CD4-positive, alpha-beta T cell treated with Interleukin-6 at 100 ng/mL for 8 hours (primary cell): Measurements from ENCODE around the gene PLET1.
"Not testable (repeated sequence)": the region's sequence is repeated elsewhere in the genome, so short reads cannot be mapped to it uniquely, and the experiment has no call there.

Source experiments
- DNase-seq: peaks from one replicate; pipeline ENCODE4 v3.0.0-alpha.2; 2020; ENCODE audit warnings: mixed read lengths, low spot score

The PLET1 gene

GRCh38 chr11:112211536-112211935 lies 49.1 kb downstream of the PLET1 start:
- no peak for DNase-seq

- DNase-seq, result no peak
These were observed 49.8 kb downstream of the PLET1 start for GRCh38 chr11:112210890-112211289.

GRCh38 chr11:112206071-112206470 lies 54.6 kb downstream of the PLET1 start:
- DNase-seq, result no peak

GRCh38 chr11:112200252-112200651 lies 60.4 kb downstream of the PLET1 start:
- DNase-seq, result no peak

GRCh38 chr11:112199101-112199500 lies 61.6 kb downstream of the PLET1 start:
- DNase-seq, result not testable (repeated sequence)
